Testis (tissue), 3 donors: Measurements from ENCODE around the gene ZAP70. TPM values are rescaled to one million over a fixed set of nuclear protein-coding genes. Genes with fewer than 3 reads are reported as not detected.

Experiments used
- DNase-seq: peaks from one replicate; pipeline ENCODE4 v3.0.0-alpha.2; 2019
- H3K27ac ChIP-seq, 2 donors: fragments of 200-600 bp; sonication (generic); one replicate each; pipeline ENCODE4 v1.5.1; 2019
- H3K27me3 ChIP-seq: fragments of 200-600 bp; sonication (generic); one replicate; pipeline ENCODE4 v1.5.1; 2019
- H3K36me3 ChIP-seq: fragments of 200-600 bp; sonication (generic); one replicate; pipeline ENCODE4 v1.5.1; 2017; ENCODE audit warnings: low read depth; ENCODE audit errors: missing control alignments
- H3K4me1 ChIP-seq: fragments of 200-600 bp; sonication (generic); one replicate; pipeline ENCODE4 v1.5.1; 2019
- H3K4me3 ChIP-seq, 2 donors: fragments of 200-600 bp; sonication (generic); one replicate each; pipeline ENCODE4 v1.5.1; 2017 to 2019
- H3K9me3 ChIP-seq: fragments of 200-600 bp; sonication (generic); one replicate; pipeline ENCODE4 v1.5.1; 2017
- POLR2A ChIP-seq: fragments of 450-650 bp; IDR thresholded peaks from one replicate; pipeline ENCODE4 v1.6.1; 2017; ENCODE audit warnings: antibody characterized with exemption, mild to moderate bottlenecking, moderate library complexity
- WGBS, 2 donors: methylation state at CpG; one replicate each; pipeline ENCODE4 v1.1.5; 2018; 5-methylcytosine and 5-hydroxymethylcytosine counted together
- intact Hi-C: fragments of 100-400 bp; cut with DNase I; formaldehyde crosslinking; loops from one replicate; pipeline ENCODE4 v1.15.1; 2023; ENCODE audit warnings: low total_unique reads
- polyA plus RNA-seq: library from polyadenylated mRNA; stranded (reverse); fragments of 350-450 nt; fragmentation: Illumina TruSeq; extraction: RNeasy Lipid Tissue Mini Kit (QIAGEN cat#74804); gene quantifications from one replicate; pipeline ENCODE4 v1.2.3, GENCODE V29; 2014; ENCODE audit warnings: low read depth, low replicate concordance; ENCODE audit not compliant: insufficient read depth
- total RNA-seq, 2 donors: library from RNA; depleted of rRNA; stranded (reverse); fragments of >200 nt; gene quantifications; one replicate each; pipeline ENCODE4 v1.2.3, GENCODE V29; 2016
- TF ChIP-seq, protein P1 (sequence below), 3 experiments: fragments of 450-650 bp in 2 of 3; fragments of 200-600 bp in 1 of 3; sonication (generic) in 1 of 3; IDR thresholded peaks; one replicate each; pipeline ENCODE4 v1.5.1; 2016 to 2019; ENCODE audit warnings: antibody characterized with exemption in 3 of 3, mild to moderate bottlenecking in 2 of 3, moderate library complexity in 1 of 3

ZAP70 gene
- total and polyA plus RNA-seq, 3 donors from 2014 or later: 5.5 to 6.5 (median 6.4) TPM

DNA sequence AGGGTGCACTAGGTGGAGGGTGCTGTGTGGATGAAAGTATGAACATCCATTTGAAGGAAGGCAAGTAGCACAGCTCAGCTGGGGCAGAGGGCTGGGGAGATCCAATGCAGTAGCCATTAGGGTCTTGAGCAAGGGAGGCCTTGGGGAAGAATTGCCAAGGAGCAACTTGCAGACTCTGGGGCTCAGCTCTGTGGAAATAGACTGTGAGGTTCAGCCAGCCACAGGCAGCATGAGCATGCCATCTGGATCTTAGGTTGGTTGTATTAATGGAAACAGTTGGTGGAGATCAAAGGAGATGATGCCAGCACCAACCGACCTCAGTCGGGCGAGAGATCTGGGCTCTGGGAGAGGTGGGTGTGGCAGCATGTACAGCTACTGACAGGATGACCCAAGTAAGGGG lies 5.6 kb downstream of the ZAP70 start:
- Histone ChIP-seq H3K36me3 (no peaks in the 10 kb centered on the region), H3K27me3 (no peaks in the 10 kb centered on the region), H3K9me3 (no peaks in the 10 kb centered on the region), H3K27ac (no peak overlapping the region), H3K4me1 (no peaks in the 10 kb centered on the region), H3K4me3 (no peak overlapping the region)
- no peak for TF ChIP-seq POLR2A
- TF ChIP-seq, protein P1, sequence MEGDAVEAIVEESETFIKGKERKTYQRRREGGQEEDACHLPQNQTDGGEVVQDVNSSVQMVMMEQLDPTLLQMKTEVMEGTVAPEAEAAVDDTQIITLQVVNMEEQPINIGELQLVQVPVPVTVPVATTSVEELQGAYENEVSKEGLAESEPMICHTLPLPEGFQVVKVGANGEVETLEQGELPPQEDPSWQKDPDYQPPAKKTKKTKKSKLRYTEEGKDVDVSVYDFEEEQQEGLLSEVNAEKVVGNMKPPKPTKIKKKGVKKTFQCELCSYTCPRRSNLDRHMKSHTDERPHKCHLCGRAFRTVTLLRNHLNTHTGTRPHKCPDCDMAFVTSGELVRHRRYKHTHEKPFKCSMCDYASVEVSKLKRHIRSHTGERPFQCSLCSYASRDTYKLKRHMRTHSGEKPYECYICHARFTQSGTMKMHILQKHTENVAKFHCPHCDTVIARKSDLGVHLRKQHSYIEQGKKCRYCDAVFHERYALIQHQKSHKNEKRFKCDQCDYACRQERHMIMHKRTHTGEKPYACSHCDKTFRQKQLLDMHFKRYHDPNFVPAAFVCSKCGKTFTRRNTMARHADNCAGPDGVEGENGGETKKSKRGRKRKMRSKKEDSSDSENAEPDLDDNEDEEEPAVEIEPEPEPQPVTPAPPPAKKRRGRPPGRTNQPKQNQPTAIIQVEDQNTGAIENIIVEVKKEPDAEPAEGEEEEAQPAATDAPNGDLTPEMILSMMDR (IDR thresholded peaks at IDR 0.05): no peak
- no peak for DNase-seq
- intact Hi-C loops: no loop called here
- WGBS, 2 donors: 87 to 90% methylated on average over 3 of the region's 3 CpGs

- intact Hi-C loops: no loop called here
- H3K9me3 ChIP-seq: no peaks in the 10 kb centered on the region
- H3K4me1 ChIP-seq: no peaks in the 10 kb centered on the region
- 90 to 91% methylated on average over 16 of the region's 16 CpGs for WGBS, 2 donors
- TF ChIP-seq, protein P1 (IDR thresholded peaks at IDR 0.05): no peak
- no peaks in the 10 kb centered on the region for H3K36me3 ChIP-seq
- no peak for DNase-seq
- H3K27me3 ChIP-seq: no peaks in the 10 kb centered on the region
- H3K4me3 ChIP-seq: no peak overlapping the region
- H3K27ac ChIP-seq: no peak overlapping the region
These were observed 6.2 kb downstream of the ZAP70 start for GRCh38 chr2:97719362-97720155.

- 61 to 84% methylated on average over 2 of the region's 2 CpGs for WGBS, 2 donors
- TF ChIP-seq POLR2A: no peak
- TF ChIP-seq, protein P1 (IDR thresholded peaks at IDR 0.05): no peak
- H3K9me3 ChIP-seq: no peaks in the 10 kb centered on the region
These were observed 7.4 kb downstream of the ZAP70 start for GRCh38 chr2:97720746-97721145.

DNA sequence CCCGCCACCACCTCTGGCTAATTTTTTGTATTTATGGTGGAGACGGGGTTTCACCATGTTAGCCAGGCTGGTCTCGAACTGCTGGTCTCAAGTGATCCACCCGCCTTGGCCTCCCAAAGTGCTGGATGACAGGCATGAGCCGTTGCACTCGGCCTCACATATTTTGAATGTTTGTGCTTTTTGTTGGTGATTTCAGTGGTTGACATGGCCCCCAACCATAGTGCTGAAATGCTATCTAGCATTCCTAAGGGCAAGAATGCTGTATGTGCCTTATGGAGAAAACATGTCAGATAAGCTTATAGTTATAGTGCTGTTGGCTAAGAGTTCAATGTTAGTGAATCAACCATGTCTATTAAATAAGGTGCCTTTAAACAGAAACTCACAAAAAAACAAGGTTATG lies 8.9 kb downstream of the ZAP70 start:
- H3K4me3 ChIP-seq: no peak overlapping the region
- DNase-seq: no peak
- no peaks in the 10 kb centered on the region for H3K9me3 ChIP-seq
- intact Hi-C loops: no loop called here
- no peaks in the 10 kb centered on the region for H3K4me1 ChIP-seq
- TF ChIP-seq POLR2A: no peak
- TF ChIP-seq, protein P1 (IDR thresholded peaks at IDR 0.05): no peak
- H3K27me3 ChIP-seq: no peaks in the 10 kb centered on the region
- 86 to 91% methylated on average over 6 of the region's 6 CpGs for WGBS, 2 donors
- H3K36me3 ChIP-seq: no peaks in the 10 kb centered on the region
- no peak overlapping the region for H3K27ac ChIP-seq

More at GRCh38 chr2:97720746-97721145, 7.4 kb downstream of the ZAP70 start:
- Histone ChIP-seq H3K27me3 (no peaks in the 10 kb centered on the region), H3K4me3 (no peak overlapping the region), H3K27ac (no peak overlapping the region), H3K36me3 (no peaks in the 10 kb centered on the region), H3K4me1 (no peaks in the 10 kb centered on the region)
- DNase-seq: no peak
- intact Hi-C loops: no loop called here
